PC-3 (cell line): ENCODE measurements around the gene ACP4.

Experiments used
- EZH2 ChIP-seq: fragments of 300-600 bp; sonication (generic); IDR thresholded peaks from one replicate; pipeline ENCODE4 v1.6.1; 2017; ENCODE audit warnings: antibody characterized with exemption, mild to moderate bottlenecking, low read length; ENCODE audit not compliant: unreplicated experiment
- TF ChIP-seq, protein P1 (sequence below): fragments of 300-600 bp; sonication (generic); conservative IDR thresholded peaks from 2 replicates; pipeline ENCODE4 v1.5.1; 2017; ENCODE audit warnings: antibody characterized with exemption, low read depth, mild to moderate bottlenecking, low read length

DNA sequence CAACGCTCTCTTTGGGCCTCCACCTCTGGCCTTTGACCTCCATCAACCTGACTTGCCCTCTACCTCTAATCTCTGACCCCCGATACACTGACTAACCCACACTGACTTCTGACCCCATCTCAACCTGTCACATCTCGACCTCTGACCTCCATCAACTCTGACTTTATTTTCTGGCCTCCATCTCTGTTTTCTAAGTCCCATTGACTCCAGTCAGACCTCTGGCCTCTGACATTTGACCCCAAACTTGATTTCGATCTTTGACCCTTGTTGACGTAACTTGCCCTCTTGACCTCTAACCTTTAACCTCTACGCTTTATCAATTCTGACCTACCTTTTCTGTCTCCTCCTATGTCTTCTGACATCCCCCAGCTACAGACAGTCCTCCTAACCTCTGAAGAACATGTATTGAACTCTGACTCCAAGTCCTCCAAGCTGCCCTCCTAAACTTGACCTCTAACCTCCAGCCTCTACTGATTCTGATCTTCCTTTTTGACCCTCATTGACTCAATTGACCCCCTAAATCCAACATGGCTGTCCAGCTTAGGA, 780 bp downstream of the ACP4 start:
- TF ChIP-seq, protein P1, sequence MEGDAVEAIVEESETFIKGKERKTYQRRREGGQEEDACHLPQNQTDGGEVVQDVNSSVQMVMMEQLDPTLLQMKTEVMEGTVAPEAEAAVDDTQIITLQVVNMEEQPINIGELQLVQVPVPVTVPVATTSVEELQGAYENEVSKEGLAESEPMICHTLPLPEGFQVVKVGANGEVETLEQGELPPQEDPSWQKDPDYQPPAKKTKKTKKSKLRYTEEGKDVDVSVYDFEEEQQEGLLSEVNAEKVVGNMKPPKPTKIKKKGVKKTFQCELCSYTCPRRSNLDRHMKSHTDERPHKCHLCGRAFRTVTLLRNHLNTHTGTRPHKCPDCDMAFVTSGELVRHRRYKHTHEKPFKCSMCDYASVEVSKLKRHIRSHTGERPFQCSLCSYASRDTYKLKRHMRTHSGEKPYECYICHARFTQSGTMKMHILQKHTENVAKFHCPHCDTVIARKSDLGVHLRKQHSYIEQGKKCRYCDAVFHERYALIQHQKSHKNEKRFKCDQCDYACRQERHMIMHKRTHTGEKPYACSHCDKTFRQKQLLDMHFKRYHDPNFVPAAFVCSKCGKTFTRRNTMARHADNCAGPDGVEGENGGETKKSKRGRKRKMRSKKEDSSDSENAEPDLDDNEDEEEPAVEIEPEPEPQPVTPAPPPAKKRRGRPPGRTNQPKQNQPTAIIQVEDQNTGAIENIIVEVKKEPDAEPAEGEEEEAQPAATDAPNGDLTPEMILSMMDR: no peak
- no peak for TF ChIP-seq EZH2
